K562 (cell line): ENCODE data around the gene SDK1. TPM values are rescaled to one million over a fixed set of nuclear protein-coding genes. Genes with fewer than 3 reads are reported as not detected.

Experiments
- ATAC-seq: fragments of 200-7000 bp; cut with Tn5 transposase; 3 replicates; pipeline ENCODE4 v1.9.1; 2020; ENCODE audit warnings: moderate library complexity
- BruUV-seq: library from RNA; stranded (reverse); fragments of 400-500 nt; replicated peaks from 2 replicates; lab custom pipeline; 2021; lab: Mats Ljungman, UMichigan
- CTCF ChIA-PET: fragments of 300-600 bp; formaldehyde crosslinking; extraction: SDS; loops from one replicate; lab custom pipeline; 2021; ENCODE audit warnings: low intra/inter-chr PET ratio; lab: Yijun Ruan, JAX
- POLR2A ChIA-PET: fragments of 300-600, 350-650 bp; sonication (Branson Sonifier 250); formaldehyde crosslinking; extraction: SDS; loops from one replicate; lab custom pipeline; 2021; ENCODE audit warnings: antibody characterized with exemption, inconsistent platforms; lab: Yijun Ruan, JAX
- DNase-seq, 4 experiments: peaks; one replicate each; pipeline versions ENCODE4 v3.0.0 to v3.0.0-alpha.2; 2011 to 2018; ENCODE audit warnings: low spot score in 3 of 4, mixed read lengths in 3 of 4; ENCODE audit errors: extremely low read depth in 1 of 4
- FAIRE-seq: peaks from 2 replicates; lab custom pipeline; 2011; peaks lifted over from hg19 to GRCh38; lab: Jason Lieb, UNC
- H2AFZ ChIP-seq: 2 replicates; pipeline ENCODE4 v1.6.0; 2011; ENCODE audit warnings: low read depth, low read length, control low read depth, inconsistent platforms
- H3K27ac ChIP-seq: fragments of 200-600 bp; 3 replicates; pipeline ENCODE4 v1.8.0; 2011; ENCODE audit warnings: low read depth, mild to moderate bottlenecking, control low read depth, inconsistent platforms, low read length, moderate library complexity, mixed read lengths; ENCODE audit errors: extremely low read depth
- H3K27me3 ChIP-seq, 2 experiments: fragments of 300-600 bp in 1 of 2; 2 replicates in 1 of 2; 3 replicates in 1 of 2; pipeline versions ENCODE4 v1.6.0 to v1.8.0; 2011; ENCODE audit warnings: inconsistent platforms in 2 of 2, low read length in 2 of 2, mild to moderate bottlenecking in 1 of 2, mixed read lengths in 1 of 2, moderate library complexity in 1 of 2; ENCODE audit not compliant: control insufficient read depth in 2 of 2, insufficient read depth in 2 of 2
- H3K36me3 ChIP-seq: fragments of 300-600 bp; 3 replicates; pipeline ENCODE4 v1.8.0; 2011; ENCODE audit warnings: mild to moderate bottlenecking, low read length, inconsistent platforms; ENCODE audit not compliant: control insufficient read depth, insufficient read depth
- H3K4me1 ChIP-seq, 2 experiments: fragments of 200-600 bp in 1 of 2; replicated peaks in 1 of 2; 2 replicates in 1 of 2; 3 replicates in 1 of 2; pipeline versions ENCODE4 v1.5.1 to v1.8.0; 2011; ENCODE audit warnings: inconsistent platforms in 2 of 2, low read length in 2 of 2, mild to moderate bottlenecking in 1 of 2, mixed read lengths in 1 of 2, moderate library complexity in 1 of 2; ENCODE audit not compliant: control insufficient read depth in 2 of 2, insufficient read depth in 2 of 2
- H3K4me2 ChIP-seq: 2 replicates; pipeline ENCODE4 v1.6.1; 2011; ENCODE audit warnings: low read length, control low read depth, inconsistent platforms, mixed read lengths; ENCODE audit not compliant: insufficient read depth
- H3K4me3 ChIP-seq: fragments of 200-600 bp; sonication (generic), shearing (Covaris generic); 2 replicates; pipeline ENCODE4 v1.5.1; 2016; ENCODE audit warnings: control low read depth, inconsistent platforms
- H3K79me2 ChIP-seq: fragments of 200-600 bp; 3 replicates; pipeline ENCODE4 v1.8.0; 2011; ENCODE audit warnings: low read length, inconsistent platforms; ENCODE audit not compliant: control insufficient read depth, insufficient read depth
- H3K9ac ChIP-seq, 2 experiments: 2 replicates each; pipeline versions ENCODE4 v1.6.0 to v1.6.1; 2011; ENCODE audit warnings: low read depth in 2 of 2, low read length in 2 of 2, control low read depth in 1 of 2, inconsistent platforms in 1 of 2, mild to moderate bottlenecking in 1 of 2, mixed read lengths in 1 of 2; ENCODE audit not compliant: insufficient read depth in 1 of 2
- H3K9me1 ChIP-seq: one replicate; pipeline ENCODE4 v1.6.0; 2011; ENCODE audit warnings: inconsistent platforms, mild to moderate bottlenecking, low read length, moderate library complexity; ENCODE audit not compliant: control insufficient read depth, insufficient read depth
- H3K9me3 ChIP-seq: replicated peaks from 2 replicates; pipeline ENCODE4 v1.5.1; 2011; ENCODE audit warnings: low read depth, low read length, inconsistent platforms; ENCODE audit not compliant: control insufficient read depth, insufficient read depth
- H4K20me1 ChIP-seq: replicated peaks from 2 replicates; pipeline ENCODE4 v1.6.1; 2011; ENCODE audit warnings: low read length, inconsistent platforms, mixed read lengths; ENCODE audit not compliant: control insufficient read depth, insufficient read depth
- TCF7L2 ChIP-seq: fragments of 150-350 bp; IDR thresholded peaks from 2 replicates; pipeline ENCODE4 v1.6.1; 2016; ENCODE audit warnings: low read depth, mild to moderate bottlenecking, low read length, moderate library complexity
- ZNF583 ChIP-seq: fragments of 250-450 bp; sonication (Bioruptor Pico); IDR thresholded peaks from 2 replicates; pipeline ENCODE4 v1.4.0; 2020
- WGBS: fragments of 100-300 bp; shearing (Covaris generic); methylation state at CpG from one replicate; pipeline ENCODE4 v1.1.6; 2016; ENCODE audit warnings: low coverage, mixed read lengths; ENCODE audit not compliant: insufficient coverage; ENCODE audit errors: missing lambda C conversion rate; 5-methylcytosine and 5-hydroxymethylcytosine counted together
- in situ Hi-C: fragments of 300-500 bp; cut with MboI; formaldehyde crosslinking; loops from 4 replicates; pipeline ENCODE4 v1.15.0; 2018; ENCODE audit warnings: inconsistent platforms, mixed read lengths
- intact Hi-C: fragments of 100-400 bp; cut with micrococcal nuclease; formaldehyde crosslinking; loops from 2 replicates; pipeline ENCODE4 v1.14.2; 2022
- polyA plus RNA-seq, 8 experiments: library from polyadenylated mRNA; depleted of rRNA in 4 of 8; stranded (reverse) in 5 of 8; unstranded in 3 of 8; fragments of >200 nt; fragmentation: Nextera tagmentation in 2 of 8; fragmentation: Illumina TruSeq in 1 of 8; extraction: Ambion mirVana in 2 of 8; extraction: Trizol in 1 of 8; gene quantifications; 2 replicates each; pipeline versions ENCODE4 v1.2.1 to v1.2.3, GENCODE V29; 2011 to 2014; ENCODE audit warnings: inconsistent platforms in 1 of 8, missing spikeins in 1 of 8
- total RNA-seq, 7 experiments: library from RNA; depleted of rRNA in 6 of 7; stranded (reverse); fragments of >200 nt in 6 of 7; fragmentation: Illumina TruSeq in 2 of 7; extraction: Trizol in 2 of 7; gene quantifications; 2 replicates each; pipeline versions ENCODE4 v1.2.1 to v1.2.3, GENCODE V29; 2011 to 2021; ENCODE audit warnings: low replicate concordance in 1 of 7
- TF ChIP-seq, protein P1 (sequence below): fragments of 250-450 bp; sonication (Bioruptor Pico); IDR thresholded peaks from 2 replicates; pipeline ENCODE4 v1.8.0; 2022; ENCODE audit warnings: moderate library complexity, mild to moderate bottlenecking, inconsistent platforms

Gene SDK1
- total and polyA plus RNA-seq, 9 of the 15 experiments (the other 6 are each of a cell fraction or from before 2014, with no cell fraction given): 0.16 TPM; not detected in 8

DNA sequence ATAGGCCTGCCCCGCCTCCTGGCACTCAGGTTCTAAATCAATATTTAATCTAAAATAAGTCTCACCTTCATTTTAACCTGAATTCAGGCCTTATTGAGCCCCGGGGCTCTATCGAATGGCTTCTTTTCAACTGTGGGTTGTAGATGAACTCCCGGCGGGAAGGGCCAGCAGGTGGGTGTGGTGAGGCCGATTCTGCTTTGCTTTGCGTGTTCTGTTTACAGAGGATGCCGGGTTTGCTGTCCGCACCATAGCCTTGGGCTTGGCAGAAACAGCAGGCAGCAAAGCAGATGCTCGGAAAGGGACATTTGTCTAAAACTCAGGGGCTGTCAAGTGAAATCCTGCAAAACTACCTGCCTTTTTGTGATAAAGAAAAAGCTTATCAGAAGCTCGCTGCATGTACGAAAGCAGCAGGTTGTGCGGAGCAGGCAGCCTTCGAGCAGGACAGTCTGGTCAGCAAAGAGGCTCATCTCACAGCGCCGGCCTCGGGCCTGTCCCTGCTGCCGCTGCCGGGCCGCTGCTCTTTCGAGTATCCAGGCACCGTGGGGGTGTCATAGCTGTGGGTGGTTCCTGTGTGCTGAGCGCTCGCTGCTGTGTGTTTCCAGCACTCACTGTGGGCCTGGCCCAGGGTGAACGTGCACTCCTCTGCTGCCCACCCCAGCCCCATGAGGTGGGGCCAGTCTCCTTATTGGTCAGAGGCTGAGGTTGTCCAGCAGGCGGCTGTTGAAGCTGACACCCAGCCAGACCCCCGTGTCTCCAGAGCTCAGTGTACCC, 946.2 kb downstream of the SDK1 start (continued):
- TF ChIP-seq, protein P1, sequence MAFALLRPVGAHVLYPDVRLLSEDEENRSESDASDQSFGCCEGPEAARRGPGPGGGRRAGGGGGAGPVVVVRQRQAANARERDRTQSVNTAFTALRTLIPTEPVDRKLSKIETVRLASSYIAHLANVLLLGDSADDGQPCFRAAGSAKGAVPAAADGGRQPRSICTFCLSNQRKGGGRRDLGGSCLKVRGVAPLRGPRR (CRISPR knock-in tag): no peak

GRCh38 chr7:4248295-4248694, 947.2 kb downstream of the SDK1 start:
- no peaks in the 10 kb centered on the region for H3K36me3 ChIP-seq
- H2AFZ ChIP-seq: no peak overlapping the region
- intact Hi-C loops: no loop called here
- H3K79me2 ChIP-seq: no peaks in the 10 kb centered on the region
- 1% methylated on average over 4 of the region's 4 CpGs for WGBS
- FAIRE-seq (no peak), DNase-seq (no peak), ATAC-seq (no peak)
- no peaks in the 10 kb centered on the region for H3K9me1 ChIP-seq
- ChIA-PET POLR2A (no interaction called here), CTCF (no interaction called here)
- no peaks in the 10 kb centered on the region for H3K4me1 ChIP-seq
- H3K4me3 ChIP-seq: no peak overlapping the region
- peaks cover 2 to 16% of the 10 kb centered on the region in 2 experiments; a peak in 3 of 5 replicates for H3K27me3 ChIP-seq
- no TSS peak for BruUV-seq
- no peaks in the 10 kb centered on the region; the same call in 1 of the 2 replicates for H3K9me3 ChIP-seq
- H3K27ac ChIP-seq: no peak overlapping the region
- TF ChIP-seq ZNF583 (CRISPR knock-in tag): no peak
- no peak overlapping the region for H3K4me2 ChIP-seq
- no peak overlapping the region for H3K9ac ChIP-seq
- in situ Hi-C loops: no loop called here
- H4K20me1 ChIP-seq: no peaks in the 10 kb centered on the region

DNA sequence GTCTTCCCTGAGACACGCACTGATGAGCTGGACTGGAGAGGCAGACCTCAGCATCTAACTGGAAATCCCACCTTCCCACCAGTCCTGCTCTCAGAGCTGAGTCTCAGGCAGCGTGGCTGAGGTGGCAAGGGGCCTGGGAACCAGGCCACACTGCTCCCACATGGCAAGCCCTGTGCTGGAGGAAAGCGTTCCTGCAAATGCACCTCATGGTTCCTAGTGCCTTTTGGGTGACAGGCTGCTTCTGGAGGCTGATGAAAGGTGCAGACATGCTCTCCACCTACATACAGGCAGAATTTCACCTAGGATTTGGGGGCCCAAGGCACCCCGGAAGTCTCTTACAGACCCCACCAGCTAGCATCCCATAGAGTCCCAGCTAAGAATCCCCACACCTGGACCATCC, 948.2 kb downstream of the SDK1 start:
- CTCF ChIA-PET: no interaction called here
- Histone ChIP-seq H3K27me3 (peaks cover 2 to 16% of the 10 kb centered on the region in 2 experiments; a peak in 3 of 5 replicates), H3K27ac (no peak overlapping the region), H3K9me3 (no peaks in the 10 kb centered on the region; the same call in 1 of the 2 replicates), H3K79me2 (no peaks in the 10 kb centered on the region), H4K20me1 (no peaks in the 10 kb centered on the region), H3K36me3 (no peaks in the 10 kb centered on the region), H3K4me1 (no peaks in the 10 kb centered on the region), H3K9me1 (no peaks in the 10 kb centered on the region)
- WGBS: 5% methylated on average over 4 of the region's 4 CpGs
- POLR2A ChIA-PET: no interaction called here
- DNase-seq: no peak
- no peak for FAIRE-seq
- intact Hi-C loops (no loop called here), in situ Hi-C loops (no loop called here)
- BruUV-seq: no TSS peak
- no peak for ATAC-seq
- TF ChIP-seq TCF7L2: no peak
- TF ChIP-seq, all 486 proteins: peak for 0
- Histone ChIP-seq H3K4me2 (no peak overlapping the region), H3K4me3 (no peak overlapping the region), H2AFZ (no peak overlapping the region), H3K9ac (no peak overlapping the region)
